HG03457 (cell line): Measurements from ENCODE around the gene ZFP64.
A peak's percentile ranks its signal among the peaks of the same experiment; 100 is the strongest.
"Not testable (repeated sequence)": the region's sequence is repeated elsewhere in the genome, so short reads cannot be mapped to it uniquely, and the experiment has no call there.

Experiments used
- ATAC-seq: cut with Tn5 transposase; IDR thresholded peaks from one replicate; pipeline ENCODE4 v1.9.1; 2021; ENCODE audit warnings: moderate number of reproducible peaks; ENCODE audit not compliant: unreplicated experiment

Gene ZFP64

GRCh38 chr20:52191132-52191915, at the start of gene ZFP64:
ZFP64 (minus strand) TSS chr20:52191779; CDS start chr20:52191636, 143 bp downstream.
- ATAC-seq = peak; percentile 62

GRCh38 chr20:52240802-52241201, 49.2 kb upstream of the ZFP64 start:
- ATAC-seq = no peak

GRCh38 chr20:52239102-52239501, 47.5 kb upstream of the ZFP64 start:
- ATAC-seq = no peak

GRCh38 chr20:52236292-52236691, 44.7 kb upstream of the ZFP64 start:
- no peak for ATAC-seq

- ATAC-seq = no peak
Measured at GRCh38 chr20:52235129-52235528, 43.5 kb upstream of the ZFP64 start.

GRCh38 chr20:52234302-52235045, 42.9 kb upstream of the ZFP64 start:
- no peak for ATAC-seq

- no peak for ATAC-seq
Measured at GRCh38 chr20:52231230-52231746, 39.7 kb upstream of the ZFP64 start.

GRCh38 chr20:52230409-52230808, 38.8 kb upstream of the ZFP64 start:
- ATAC-seq = no peak

GRCh38 chr20:52229346-52229745, 37.8 kb upstream of the ZFP64 start:
- not testable (repeated sequence) for ATAC-seq

- ATAC-seq = no peak
Measured at GRCh38 chr20:52226370-52226769, 34.8 kb upstream of the ZFP64 start.

- no peak for ATAC-seq
Measured at GRCh38 chr20:52224920-52225319, 33.3 kb upstream of the ZFP64 start.

- not testable (repeated sequence) for ATAC-seq
Measured at GRCh38 chr20:52221362-52221761, 29.8 kb upstream of the ZFP64 start.

GRCh38 chr20:52220891-52221290, 29.3 kb upstream of the ZFP64 start:
- not testable (repeated sequence) for ATAC-seq

- no peak for ATAC-seq
Measured at GRCh38 chr20:52219441-52219840, 27.9 kb upstream of the ZFP64 start.

GRCh38 chr20:52217689-52218395, 26.3 kb upstream of the ZFP64 start:
- ATAC-seq = no peak

- ATAC-seq = no peak
Measured at GRCh38 chr20:52213995-52214394, 22.4 kb upstream of the ZFP64 start.

- no peak for ATAC-seq
Measured at GRCh38 chr20:52212943-52213342, 21.4 kb upstream of the ZFP64 start.

- ATAC-seq = no peak
Measured at GRCh38 chr20:52210037-52210990, 18.7 kb upstream of the ZFP64 start.

- no peak for ATAC-seq
Measured at GRCh38 chr20:52209154-52209571, 17.6 kb upstream of the ZFP64 start.
